Measurements from ENCODE around the gene LMAN2. TPM values are rescaled to one million over a fixed set of nuclear protein-coding genes. Genes with fewer than 3 reads are reported as not detected.

LMAN2 gene
- total RNA-seq, 1 experiment from 2014 or later: 128 TPM

DNA sequence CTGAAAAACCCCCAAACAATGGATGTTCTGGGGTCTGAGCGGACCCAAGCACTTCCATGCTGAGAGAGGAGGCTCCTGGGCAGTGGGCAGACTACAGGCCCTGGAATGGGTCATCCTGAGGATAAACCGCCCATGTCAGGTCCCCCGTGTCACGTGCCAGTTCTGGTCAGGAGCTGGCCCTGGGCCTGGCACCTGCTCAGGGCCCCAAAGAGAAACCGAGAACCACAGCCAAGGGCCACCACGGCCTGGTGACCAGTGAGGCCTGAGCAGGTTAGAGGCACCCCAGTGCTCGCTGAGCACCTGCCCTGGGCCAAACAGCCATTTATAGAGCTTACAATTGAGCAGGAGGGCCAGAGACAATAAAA, 15.8 kb downstream of the LMAN2 start:
- no peaks in the 10 kb centered on the region for H3K9me3 ChIP-seq (ENCODE audit: control insufficient read depth in 1 of 2, insufficient read depth in 1 of 2, low read depth in 1 of 2, low read length in 2 of 2)
- POLR2A ChIA-PET: no interaction called here
- no peak overlapping the region for H3K9ac ChIP-seq (ENCODE audit: low read length)
- no peaks in the 10 kb centered on the region for H3K9me2 ChIP-seq (ENCODE audit: insufficient read depth)
- H3K27me3 ChIP-seq (ENCODE audit: insufficient read depth, low read length): no peaks in the 10 kb centered on the region
- H3K4me2 ChIP-seq (ENCODE audit: low read length): no peak overlapping the region
- H3K4me3 ChIP-seq (replicated peaks in 1 of 2; ENCODE audit: low read depth in 1 of 2, low read length in 2 of 2): no peak overlapping the region
- no peaks in the 10 kb centered on the region for H3K4me1 ChIP-seq (ENCODE audit: control insufficient read depth in 1 of 2, insufficient read depth in 2 of 2, low read length in 2 of 2)
- no peaks in the 10 kb centered on the region for H4K20me1 ChIP-seq (ENCODE audit: insufficient read depth)
- intact Hi-C loops (cut with micrococcal nuclease): loop anchor here (1.0 kb wide), 1 partner anchor 221 kb away; no protein-coding TSS in a partner anchor
- no TSS peak for BruUV-seq (replicated peaks)
- H3K27ac ChIP-seq (ENCODE audit: low read depth, low read length): no peak overlapping the region
- no peak for ATAC-seq
- peaks cover 30 to 35% of the 10 kb centered on the region in 2 experiments; a peak in 3 of 4 replicates for H3K36me3 ChIP-seq (ENCODE audit: control insufficient read depth in 1 of 2, insufficient read depth in 2 of 2, low read length in 2 of 2)
- TF ChIP-seq, protein P1, sequence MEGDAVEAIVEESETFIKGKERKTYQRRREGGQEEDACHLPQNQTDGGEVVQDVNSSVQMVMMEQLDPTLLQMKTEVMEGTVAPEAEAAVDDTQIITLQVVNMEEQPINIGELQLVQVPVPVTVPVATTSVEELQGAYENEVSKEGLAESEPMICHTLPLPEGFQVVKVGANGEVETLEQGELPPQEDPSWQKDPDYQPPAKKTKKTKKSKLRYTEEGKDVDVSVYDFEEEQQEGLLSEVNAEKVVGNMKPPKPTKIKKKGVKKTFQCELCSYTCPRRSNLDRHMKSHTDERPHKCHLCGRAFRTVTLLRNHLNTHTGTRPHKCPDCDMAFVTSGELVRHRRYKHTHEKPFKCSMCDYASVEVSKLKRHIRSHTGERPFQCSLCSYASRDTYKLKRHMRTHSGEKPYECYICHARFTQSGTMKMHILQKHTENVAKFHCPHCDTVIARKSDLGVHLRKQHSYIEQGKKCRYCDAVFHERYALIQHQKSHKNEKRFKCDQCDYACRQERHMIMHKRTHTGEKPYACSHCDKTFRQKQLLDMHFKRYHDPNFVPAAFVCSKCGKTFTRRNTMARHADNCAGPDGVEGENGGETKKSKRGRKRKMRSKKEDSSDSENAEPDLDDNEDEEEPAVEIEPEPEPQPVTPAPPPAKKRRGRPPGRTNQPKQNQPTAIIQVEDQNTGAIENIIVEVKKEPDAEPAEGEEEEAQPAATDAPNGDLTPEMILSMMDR (IDR thresholded peaks at IDR 0.05 in 2 of 3, conservative IDR thresholded peaks at IDR 0.05 in 1 of 3; ENCODE audit: borderline replicate concordance in 1 of 3, insufficient read depth in 1 of 3, low read depth in 2 of 3, low read length in 2 of 3): no peak
- TF ChIP-seq SIN3A (IDR thresholded peaks at IDR 0.05; ENCODE audit: low read depth): no peak
- TF ChIP-seq POLR2AphosphoS5 (IDR thresholded peaks at IDR 0.05; ENCODE audit: low read depth, low read length): no peak
- TF ChIP-seq SRF (IDR thresholded peaks at IDR 0.05; ENCODE audit: low read depth): no peak
- TF ChIP-seq, protein P2, sequence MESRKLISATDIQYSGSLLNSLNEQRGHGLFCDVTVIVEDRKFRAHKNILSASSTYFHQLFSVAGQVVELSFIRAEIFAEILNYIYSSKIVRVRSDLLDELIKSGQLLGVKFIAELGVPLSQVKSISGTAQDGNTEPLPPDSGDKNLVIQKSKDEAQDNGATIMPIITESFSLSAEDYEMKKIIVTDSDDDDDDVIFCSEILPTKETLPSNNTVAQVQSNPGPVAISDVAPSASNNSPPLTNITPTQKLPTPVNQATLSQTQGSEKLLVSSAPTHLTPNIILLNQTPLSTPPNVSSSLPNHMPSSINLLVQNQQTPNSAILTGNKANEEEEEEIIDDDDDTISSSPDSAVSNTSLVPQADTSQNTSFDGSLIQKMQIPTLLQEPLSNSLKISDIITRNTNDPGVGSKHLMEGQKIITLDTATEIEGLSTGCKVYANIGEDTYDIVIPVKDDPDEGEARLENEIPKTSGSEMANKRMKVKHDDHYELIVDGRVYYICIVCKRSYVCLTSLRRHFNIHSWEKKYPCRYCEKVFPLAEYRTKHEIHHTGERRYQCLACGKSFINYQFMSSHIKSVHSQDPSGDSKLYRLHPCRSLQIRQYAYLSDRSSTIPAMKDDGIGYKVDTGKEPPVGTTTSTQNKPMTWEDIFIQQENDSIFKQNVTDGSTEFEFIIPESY (IDR thresholded peaks at IDR 0.05; ENCODE audit: extremely low read depth, insufficient replicate concordance, low read length): no peak
- no peak for TF ChIP-seq YY1 (IDR thresholded peaks at IDR 0.05; ENCODE audit: extremely low read depth, insufficient replicate concordance, low read depth, low read length)
- no peak for TF ChIP-seq EZH2 (IDR thresholded peaks at IDR 0.05)
- no peak for TF ChIP-seq TCF7L2 (IDR thresholded peaks at IDR 0.05; ENCODE audit: borderline replicate concordance, extremely low read depth, insufficient read depth, insufficient read length)
- no peak for TF ChIP-seq ZNF274 (IDR thresholded peaks at IDR 0.05; ENCODE audit: low read depth, low read length)
- TF ChIP-seq EZH2phosphoT487 (IDR thresholded peaks at IDR 0.05; ENCODE audit: borderline replicate concordance): no peak
- TF ChIP-seq CBX3 (IDR thresholded peaks at IDR 0.05; ENCODE audit: low read depth): no peak
- H3K79me2 ChIP-seq (ENCODE audit: insufficient read depth, low read length): peaks cover 13% of the 10 kb centered on the region
- CTCF ChIA-PET: interaction anchor here (1.0 to 1.3 kb wide), 3 partner anchors 26 to 222 kb away, joined by 3 read pairs; no protein-coding TSS in a partner anchor
- H2AFZ ChIP-seq (ENCODE audit: low read depth, low read length, poor library complexity, severe bottlenecking): no peak overlapping the region
- no peak for DNase-seq (ENCODE audit: low read depth, low spot score)
- RAD21 ChIA-PET (ENCODE audit: low non-redundant PET in 1 of 2, low total read pairs in 2 of 2, uncharacterized antibody in 2 of 2, unreplicated experiment in 2 of 2): no interaction called here
